NCI-H187 (cell line): ENCODE measurements around the gene FAM186B.
"Not testable (repeated sequence)": the region's sequence is repeated elsewhere in the genome, so short reads cannot be mapped to it uniquely, and the experiment has no call there.

ENCODE experiments used
- DNase-seq, 2 experiments: peaks; one replicate each; lab custom pipeline; 2025; lab: John Stamatoyannopoulos, UW

FAM186B gene

DNA sequence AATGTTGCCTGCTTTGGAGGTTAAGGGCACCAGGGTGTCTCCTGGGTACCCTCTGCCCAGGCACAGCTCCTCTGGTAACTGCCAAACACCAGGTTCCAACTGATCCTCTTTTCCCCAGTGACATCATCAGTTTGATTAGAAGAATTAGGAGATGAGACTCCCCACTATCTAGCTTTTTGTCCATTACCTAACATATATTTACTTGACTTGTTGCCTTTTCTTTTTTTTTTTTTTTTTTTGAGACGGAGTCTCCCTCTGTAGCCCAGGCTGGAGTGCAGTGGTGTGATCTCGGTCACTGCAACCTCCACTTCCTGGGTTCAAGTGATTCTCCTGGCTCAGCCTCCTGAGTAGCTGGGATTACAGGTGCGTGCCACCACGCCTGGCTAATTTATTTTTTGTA is at the start of gene FAM186B:
FAM186B (minus strand) TSS at position 101 of the 400 bp plus-strand sequence. CDS start 162 bp downstream, outside the sequence.
- DNase-seq: not testable (repeated sequence)

DNA sequence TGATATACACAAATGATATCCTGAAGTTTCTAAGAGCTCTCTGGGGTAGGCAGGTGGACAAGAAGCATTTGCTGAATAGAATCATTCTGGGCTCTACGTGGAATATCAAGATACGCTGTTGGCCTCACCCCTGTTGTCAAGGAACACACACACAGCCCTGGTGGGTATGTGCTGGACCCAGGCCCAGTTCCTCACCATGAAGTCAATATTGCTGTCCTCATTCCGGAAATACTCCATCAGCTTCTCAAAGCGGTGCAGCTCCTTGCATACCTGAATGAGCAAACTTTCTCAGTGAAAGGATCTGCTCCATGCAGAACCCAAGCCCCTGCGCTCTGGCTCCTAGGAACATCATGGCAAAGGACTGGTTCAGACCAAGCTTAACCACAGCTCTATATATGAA is 49.3 kb upstream of the FAM186B start:
- no peak for DNase-seq

GRCh38 chr12:49652921-49653520 is 47.6 kb upstream of the FAM186B start:
- no peak for DNase-seq

- DNase-seq: no peak
Measured at GRCh38 chr12:49651855-49652254, 46.4 kb upstream of the FAM186B start.

- DNase-seq: no peak
Measured at GRCh38 chr12:49649892-49650291, 44.5 kb upstream of the FAM186B start.

- no peak for DNase-seq
Measured at GRCh38 chr12:49649445-49649844, 44.0 kb upstream of the FAM186B start.

GRCh38 chr12:49648712-49649003 is 43.2 kb upstream of the FAM186B start:
- no peak for DNase-seq

- DNase-seq: no peak
Measured at GRCh38 chr12:49647827-49648711, 42.6 kb upstream of the FAM186B start.

GRCh38 chr12:49646871-49647654 is 41.6 kb upstream of the FAM186B start:
- no peak for DNase-seq

GRCh38 chr12:49646331-49646830 is 40.9 kb upstream of the FAM186B start:
- DNase-seq: no peak

DNA sequence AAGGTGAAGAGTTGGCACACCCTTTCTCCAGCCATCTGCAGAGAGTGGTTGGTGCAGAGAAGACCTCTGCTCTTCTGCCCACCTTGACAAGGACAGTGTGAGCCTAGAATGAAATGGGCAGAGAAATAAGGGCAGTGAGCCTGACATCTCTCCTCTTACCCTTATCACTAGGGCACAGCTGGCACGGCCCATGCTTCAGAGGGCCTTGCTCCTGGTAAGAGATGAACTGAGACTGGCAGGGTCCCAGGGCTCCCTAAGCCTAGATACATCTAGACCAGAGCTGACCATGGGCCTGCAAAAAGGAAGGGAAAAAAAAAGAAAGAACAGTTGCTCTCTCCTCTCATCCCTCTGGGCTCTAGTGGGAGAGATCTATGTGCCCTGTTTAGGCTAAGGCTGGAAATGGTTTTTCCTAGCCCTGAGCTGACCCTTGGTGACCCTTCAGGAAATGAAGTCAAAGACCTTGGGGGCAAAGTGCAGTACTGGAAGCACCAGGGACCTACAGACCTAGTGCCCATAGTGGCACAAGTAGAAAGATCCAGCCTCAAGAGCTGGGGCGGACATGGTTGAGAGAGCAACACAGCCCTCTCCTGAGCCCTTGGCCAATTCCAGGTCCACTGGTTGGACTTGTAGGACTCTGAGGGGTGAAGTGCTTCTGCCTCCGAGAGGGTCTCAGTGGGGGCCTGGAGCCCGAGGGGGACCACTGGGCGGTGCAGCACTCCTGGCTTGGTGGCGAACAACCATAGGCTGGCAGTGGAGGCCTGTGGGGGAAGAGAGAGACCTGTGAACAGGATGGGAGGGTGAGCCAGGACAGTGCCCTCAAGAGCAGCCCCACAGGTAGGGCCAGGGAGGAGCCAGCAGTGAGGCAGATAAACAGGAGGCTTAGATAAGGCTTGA is 40.0 kb upstream of the FAM186B start:
- no peak for DNase-seq

DNA sequence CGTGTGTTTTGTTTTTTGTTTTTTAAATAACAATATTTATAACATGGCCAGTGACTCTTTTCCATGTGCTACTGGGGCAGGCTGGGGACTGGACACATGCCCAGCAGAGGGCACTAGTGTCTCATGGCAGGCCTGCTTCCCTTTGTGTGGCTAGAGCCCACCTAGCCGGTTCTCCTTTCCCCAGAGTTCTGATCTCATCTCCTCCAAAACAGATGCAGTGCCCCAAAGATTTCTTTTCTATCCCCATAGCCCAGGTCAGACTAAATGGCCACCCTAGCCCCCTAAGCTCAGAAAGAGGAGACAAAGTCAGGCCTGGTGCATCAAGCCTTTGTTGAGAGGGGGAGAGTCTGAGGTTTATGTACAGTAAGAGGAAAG is 39.2 kb upstream of the FAM186B start:
- peak in 1 of 2 experiments; percentile 11 for DNase-seq

DNA sequence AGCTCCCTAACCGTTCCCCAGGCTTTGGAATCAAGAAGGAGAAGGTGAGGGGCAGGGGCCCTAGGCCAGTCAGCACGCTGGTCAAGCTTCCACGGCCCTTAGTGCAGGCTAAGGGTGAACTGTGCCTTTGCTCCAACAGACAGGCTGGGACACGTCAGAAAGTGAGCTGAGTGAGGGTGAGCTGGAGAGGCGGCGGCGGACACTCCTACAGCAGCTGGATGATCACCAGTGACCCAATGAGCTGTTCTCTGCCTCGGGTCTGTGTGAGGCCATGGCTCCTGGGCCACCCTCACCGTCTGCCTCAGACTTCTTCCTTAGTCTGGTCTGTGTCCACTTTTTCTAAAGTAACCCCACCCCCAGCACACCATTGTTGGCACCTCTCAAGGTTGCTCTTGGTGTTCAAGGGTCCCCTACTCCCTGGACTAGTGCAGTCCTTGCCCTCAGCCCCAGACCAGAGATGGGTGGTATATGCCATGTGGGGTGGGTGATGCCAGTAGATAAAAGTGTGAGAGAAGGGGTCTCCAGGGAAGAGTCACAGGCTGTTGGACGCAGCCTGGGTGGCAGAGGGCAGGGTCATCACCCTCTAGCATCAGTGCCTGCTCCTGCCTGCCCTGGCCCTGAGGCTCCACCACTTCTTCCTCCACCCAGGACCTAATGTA is 38.7 kb upstream of the FAM186B start:
- no peak for DNase-seq

GRCh38 chr12:49643135-49643534 is 37.7 kb upstream of the FAM186B start:
- no peak for DNase-seq

- no peak for DNase-seq
Measured at GRCh38 chr12:49642370-49642802, 36.9 kb upstream of the FAM186B start.

DNA sequence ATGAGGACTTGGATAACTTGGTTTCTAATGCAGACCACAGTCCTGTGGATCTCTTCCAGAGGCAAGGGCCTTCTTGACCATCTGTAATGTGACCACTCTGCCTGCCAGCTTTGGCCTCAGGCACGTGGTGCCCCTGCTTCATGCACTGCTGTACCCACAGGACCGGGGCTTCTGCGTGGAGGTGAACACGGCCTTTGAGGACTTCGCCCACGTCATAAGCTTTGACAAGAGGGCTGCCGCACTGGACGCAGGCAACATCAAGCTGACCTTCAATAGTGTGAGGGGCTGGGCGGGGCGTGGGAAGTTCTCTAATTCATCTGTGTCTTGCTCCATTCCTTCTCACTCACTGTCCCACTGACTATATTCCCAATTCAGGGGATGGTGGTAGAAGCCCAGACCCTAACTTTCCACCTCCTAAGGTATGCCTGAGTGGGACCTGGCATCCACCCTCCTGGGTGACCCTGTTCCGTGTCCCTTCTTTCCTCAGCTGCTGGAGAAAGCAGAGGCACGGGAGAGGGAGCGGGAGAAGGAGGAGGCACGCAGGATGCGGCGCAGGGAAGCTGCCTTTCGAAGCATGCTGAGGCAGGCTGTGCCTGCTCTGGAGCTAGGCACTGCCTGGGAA is 36.4 kb upstream of the FAM186B start:
- no peak for DNase-seq

DNA sequence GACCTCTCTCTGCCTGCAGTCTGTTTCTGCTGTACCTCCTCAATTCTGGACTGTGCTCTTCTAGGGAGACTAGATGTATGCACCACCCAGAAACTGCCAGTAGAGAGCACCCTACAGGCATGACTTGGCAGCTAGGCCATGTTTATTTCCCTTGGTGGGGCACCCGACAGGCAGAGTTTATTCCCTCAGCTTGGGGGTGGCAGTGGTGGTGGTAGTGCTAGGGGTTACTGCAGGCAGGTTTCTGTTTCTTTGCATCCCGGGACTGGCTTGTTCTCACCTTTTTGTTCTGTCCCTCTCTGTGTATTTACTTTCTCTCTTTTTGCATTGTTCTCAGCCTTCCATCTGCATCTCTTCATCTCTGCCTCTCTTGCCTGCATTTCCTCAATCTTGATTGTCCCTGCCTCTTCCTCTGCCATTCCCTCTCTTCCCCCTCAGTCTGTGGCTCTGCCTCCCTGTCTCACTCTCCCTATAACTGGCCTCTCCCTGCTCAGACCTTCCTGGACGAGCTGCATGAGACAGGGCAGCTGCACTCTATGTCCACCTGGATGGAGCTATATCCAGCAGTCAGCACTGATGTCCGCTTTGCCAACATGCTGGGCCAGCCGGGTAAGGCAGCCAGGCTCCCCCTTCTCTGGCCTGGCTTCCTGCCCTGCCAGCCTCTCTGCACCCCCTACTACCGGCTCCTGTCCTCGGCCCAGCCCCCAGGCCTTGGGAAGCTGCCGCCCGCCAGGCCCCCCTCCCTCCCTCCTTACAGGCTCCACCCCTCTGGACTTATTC is 31.7 kb upstream of the FAM186B start:
- DNase-seq: no peak

DNA sequence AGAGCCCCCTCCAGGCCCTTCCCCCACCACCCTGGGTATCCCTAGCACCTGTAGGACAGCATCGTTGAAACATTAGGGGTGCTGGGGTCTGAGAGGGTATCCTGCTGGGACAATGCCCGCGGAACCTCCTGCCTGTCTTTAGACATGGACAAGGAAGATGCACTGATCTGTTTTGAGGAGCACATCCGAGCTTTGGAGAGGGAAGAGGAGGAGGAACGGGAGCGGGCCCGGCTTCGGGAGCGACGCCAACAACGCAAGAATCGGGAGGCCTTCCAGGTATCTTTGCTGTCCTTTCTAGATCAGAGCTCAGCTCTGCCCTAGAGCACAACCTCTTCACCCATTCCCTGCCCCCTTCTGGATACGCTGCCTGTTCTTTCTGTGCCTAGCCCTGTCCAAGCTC is 31.1 kb upstream of the FAM186B start:
- DNase-seq: no peak

- no peak for DNase-seq
Measured at GRCh38 chr12:49635656-49636055, 30.2 kb upstream of the FAM186B start.

- no peak for DNase-seq
Measured at GRCh38 chr12:49635036-49635435, 29.6 kb upstream of the FAM186B start.
